ENCODE data around the gene ERN1.
A peak's percentile ranks its signal among the peaks of the same experiment; 100 is the strongest.

ERN1 gene

GRCh38 chr17:64107500-64108236, 22.3 kb downstream of the ERN1 start:
- no peak for DNase-seq

GRCh38 chr17:64106918-64107317, 23.0 kb downstream of the ERN1 start:
- no peak for DNase-seq

- DNase-seq = peak; percentile 53
Observed at GRCh38 chr17:64103391-64104364, 26.3 kb downstream of the ERN1 start.

- DNase-seq = no peak
Observed at GRCh38 chr17:64102627-64103390, 27.1 kb downstream of the ERN1 start.

- DNase-seq = no peak
Observed at GRCh38 chr17:64099543-64099942, 30.4 kb downstream of the ERN1 start.

- DNase-seq = no peak
Observed at GRCh38 chr17:64097196-64097936, 32.6 kb downstream of the ERN1 start.

- no peak for DNase-seq
Observed at GRCh38 chr17:64096037-64096436, 33.9 kb downstream of the ERN1 start.

- no peak for DNase-seq
Observed at GRCh38 chr17:64095144-64095882, 34.6 kb downstream of the ERN1 start.

- no peak for DNase-seq
Observed at GRCh38 chr17:64094412-64094811, 35.5 kb downstream of the ERN1 start.

- no peak for DNase-seq
Observed at GRCh38 chr17:64092952-64093451, 36.9 kb downstream of the ERN1 start.

GRCh38 chr17:64092113-64092512, 37.8 kb downstream of the ERN1 start:
- DNase-seq = no peak

GRCh38 chr17:64091571-64091970, 38.4 kb downstream of the ERN1 start:
- DNase-seq = no peak

- DNase-seq = no peak
Observed at GRCh38 chr17:64091116-64091515, 38.8 kb downstream of the ERN1 start.

- DNase-seq = no peak
Observed at GRCh38 chr17:64090144-64090543, 39.8 kb downstream of the ERN1 start.

- no peak for DNase-seq
Observed at GRCh38 chr17:64087252-64088005, 42.5 kb downstream of the ERN1 start.

GRCh38 chr17:64085650-64086005, 44.3 kb downstream of the ERN1 start:
- DNase-seq = peak; percentile 22

GRCh38 chr17:64084940-64085649, 44.8 kb downstream of the ERN1 start:
- DNase-seq = no peak

GRCh38 chr17:64084086-64084939, 45.6 kb downstream of the ERN1 start:
- peak; percentile 50 for DNase-seq

- DNase-seq = no peak
Observed at GRCh38 chr17:64083563-64084085, 46.3 kb downstream of the ERN1 start.
